HepG2 (cell line): ENCODE measurements around the gene SLC12A3. TPM values are rescaled to one million over a fixed set of nuclear protein-coding genes. Genes with fewer than 3 reads are reported as not detected.

Experiments
- CCAR2 ChIP-seq: fragments of 200-400 bp; formaldehyde crosslinking; optimal IDR thresholded peaks from 2 replicates; pipeline ENCODE3; 2018; ENCODE audit warnings: low read depth, mild to moderate bottlenecking, low read length, moderate library complexity
- ELF4 ChIP-seq: sonication (generic); formaldehyde crosslinking; IDR thresholded peaks from 2 replicates; pipeline ENCODE4 v1.5.0; 2020; ENCODE audit warnings: missing genetic modification reagents, mild to moderate bottlenecking, moderate library complexity, borderline replicate concordance
- ERF ChIP-seq: IDR thresholded peaks from 2 replicates; pipeline ENCODE4 v1.6.1; 2018; ENCODE audit warnings: missing biosample characterization, missing genetic modification reagents
- IKZF4 ChIP-seq: sonication (generic); formaldehyde crosslinking; IDR thresholded peaks from 2 replicates; pipeline ENCODE4 v1.5.1; 2020; ENCODE audit warnings: borderline replicate concordance, mild to moderate bottlenecking, low read depth, missing genetic modification reagents; ENCODE audit errors: not compliant biosample characterization
- SATB2 ChIP-seq: sonication (generic); formaldehyde crosslinking; IDR thresholded peaks from 2 replicates; pipeline ENCODE4 v1.5.0; 2020; ENCODE audit warnings: missing genetic modification reagents
- SETDB1 ChIP-seq: sonication (generic); formaldehyde crosslinking; IDR thresholded peaks from 2 replicates; pipeline ENCODE4 v1.5.1; 2020; ENCODE audit warnings: missing genetic modification reagents, mild to moderate bottlenecking, borderline replicate concordance
- SNAPC4 ChIP-seq: sonication (generic); formaldehyde crosslinking; IDR thresholded peaks from 2 replicates; pipeline ENCODE4 v1.4.0; 2020; ENCODE audit warnings: mild to moderate bottlenecking, missing genetic modification reagents
- SP4 ChIP-seq: sonication (generic); formaldehyde crosslinking; IDR thresholded peaks from 2 replicates; pipeline ENCODE4 v1.8.1; 2023; ENCODE audit warnings: mild to moderate bottlenecking, missing genetic modification reagents
- TFE3 ChIP-seq: IDR thresholded peaks from 2 replicates; pipeline ENCODE4 v1.6.1; 2016
- ZBTB10 ChIP-seq: sonication (generic); formaldehyde crosslinking; IDR thresholded peaks from 2 replicates; pipeline ENCODE4 v1.4.0; 2020; ENCODE audit warnings: missing genetic modification reagents, borderline replicate concordance
- ZNF18 ChIP-seq: sonication (generic); formaldehyde crosslinking; IDR thresholded peaks from 2 replicates; pipeline ENCODE4 v1.8.0; 2022; ENCODE audit warnings: mild to moderate bottlenecking, missing genetic modification reagents; ENCODE audit not compliant: insufficient replicate concordance
- ZNF20 ChIP-seq: sonication (generic); formaldehyde crosslinking; IDR thresholded peaks from 2 replicates; pipeline ENCODE4 v1.4.0; 2020; ENCODE audit warnings: mild to moderate bottlenecking, moderate library complexity, missing genetic modification reagents
- ZNF354B ChIP-seq: sonication (generic); formaldehyde crosslinking; IDR thresholded peaks from 2 replicates; pipeline ENCODE4 v1.8.0; 2022; ENCODE audit warnings: mild to moderate bottlenecking, missing genetic modification reagents
- ZNF776 ChIP-seq: sonication (generic); formaldehyde crosslinking; IDR thresholded peaks from 2 replicates; pipeline ENCODE4 v1.4.0; 2020; ENCODE audit warnings: mild to moderate bottlenecking, missing genetic modification reagents
- ZNF788 ChIP-seq: sonication (generic); formaldehyde crosslinking; IDR thresholded peaks from 2 replicates; pipeline ENCODE4 v1.5.0; 2020; ENCODE audit warnings: mild to moderate bottlenecking, missing genetic modification reagents, borderline replicate concordance
- ZNF883 ChIP-seq: sonication (generic); formaldehyde crosslinking; IDR thresholded peaks from 2 replicates; pipeline ENCODE4 v1.5.1; 2020; ENCODE audit warnings: mild to moderate bottlenecking, missing genetic modification reagents; ENCODE audit errors: not compliant biosample characterization
- polyA plus RNA-seq, 8 experiments: library from polyadenylated mRNA; depleted of rRNA in 3 of 8; stranded (reverse) in 7 of 8; unstranded in 1 of 8; fragments of >200 nt; fragmentation: Illumina TruSeq in 4 of 8; extraction: Trizol in 4 of 8; gene quantifications; 2 replicates each; pipeline versions ENCODE4 v1.2.1 to v1.2.3, GENCODE V29; 2011 to 2016; ENCODE audit warnings: low read depth in 4 of 8, missing spikeins in 1 of 8, mixed read lengths in 1 of 8; ENCODE audit not compliant: insufficient read depth in 1 of 8
- total RNA-seq, 5 experiments: library from RNA; depleted of rRNA; stranded (reverse); fragments of >200 nt; fragmentation: Illumina TruSeq; extraction: Trizol; gene quantifications; 2 replicates each; pipeline ENCODE4 v1.2.3, GENCODE V29; 2016; ENCODE audit warnings: low read depth in 1 of 5

SLC12A3 gene
- total and polyA plus RNA-seq, 2 of the 13 experiments (the other 11 are each of a cell fraction or from before 2014, with no cell fraction given): 6.2 TPM; not detected in 1

GRCh38 chr16:56849690-56850680 lies 15.0 kb upstream of the SLC12A3 start (continued):
- TF ChIP-seq SETDB1 (CRISPR knock-in tag) (no peak), ZNF788 (CRISPR knock-in tag) (peak; percentile 10; the same call in 1 of the 2 replicates), ZNF883 (CRISPR knock-in tag) (no peak), CCAR2 (no peak), IKZF4 (CRISPR knock-in tag) (no peak), SATB2 (CRISPR knock-in tag) (no peak; the same call in 1 of the 2 replicates), SNAPC4 (CRISPR knock-in tag) (peak; percentile 63; the same call in 1 of the 2 replicates), ELF4 (no peak), ZBTB10 (CRISPR knock-in tag) (no peak), ZNF776 (CRISPR knock-in tag) (no peak), ERF (CRISPR knock-in tag) (peak; percentile 30; the same call in 1 of the 2 replicates), ZNF20 (CRISPR knock-in tag) (0 out of 2 replicates have a peak, but pooled peaks have one; percentile 19), ZNF18 (CRISPR knock-in tag) (no peak), SP4 (CRISPR knock-in tag) (no peak), TFE3 (CRISPR knock-in tag) (0 out of 2 replicates have a peak, but pooled peaks have one; percentile 29), ZNF354B (no peak)
